MG63 (cell line): ENCODE results near the gene CST8. TPM values are rescaled to one million over a fixed set of nuclear protein-coding genes. Genes with fewer than 3 reads are reported as not detected.

Source experiments
- DNase-seq: peaks from one replicate; pipeline ENCODE4 v3.0.0-alpha.2; 2020
- H3K27me3 ChIP-seq: fragments of 250-450 bp; sonication (Bioruptor Pico); 2 replicates; pipeline ENCODE4 v1.5.1; 2020; ENCODE audit warnings: mild to moderate bottlenecking, moderate library complexity
- H3K36me3 ChIP-seq: fragments of 250-450 bp; sonication (Bioruptor Pico); 2 replicates; pipeline ENCODE4 v1.5.1; 2020; ENCODE audit warnings: mild to moderate bottlenecking, moderate library complexity
- H3K4me3 ChIP-seq: fragments of 250-450 bp; sonication (Bioruptor Pico); 2 replicates; pipeline ENCODE4 v1.5.1; 2020; ENCODE audit warnings: mild to moderate bottlenecking, moderate library complexity
- H3K9me3 ChIP-seq: fragments of 250-450 bp; sonication (Bioruptor Pico); 2 replicates; pipeline ENCODE4 v1.5.1; 2020; ENCODE audit warnings: mild to moderate bottlenecking, moderate library complexity
- total RNA-seq: library from RNA; depleted of rRNA; stranded (reverse); fragments of >200 nt; shearing (Covaris generic); gene quantifications from 2 replicates; pipeline ENCODE4 v1.2.3, GENCODE V29; 2014; ENCODE audit warnings: low replicate concordance; rRNA removed

CST8 gene
- not detected in 2 replicates for total RNA-seq

DNA sequence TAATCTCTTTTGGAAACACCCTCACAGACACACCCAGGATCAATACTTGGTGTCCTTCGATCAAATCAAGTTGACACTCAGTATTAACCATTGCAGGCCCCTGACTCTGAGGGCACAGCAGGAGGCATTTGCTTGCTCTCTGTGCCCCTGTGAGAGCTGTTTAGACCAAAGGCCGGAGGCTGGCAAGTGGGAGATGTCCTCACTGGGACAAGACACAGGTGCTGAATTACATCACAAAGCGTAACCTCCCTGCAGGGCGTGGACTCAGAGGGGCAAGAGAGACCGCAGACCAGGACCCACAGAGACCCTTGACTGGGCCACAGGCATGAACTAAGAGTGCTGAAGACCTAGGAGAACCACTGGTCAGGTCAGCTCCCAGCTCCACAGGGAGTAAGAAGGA, at the start of gene CST8:
TSS of gene CST8 (plus strand) at position 301 of the 400 bp plus-strand sequence. CDS start 551 bp downstream, outside the sequence.
- Histone ChIP-seq H3K4me3 (no peak within 1 kb of the TSS), H3K36me3 (no peaks in the 10 kb centered on the region), H3K9me3 (no peaks in the 10 kb centered on the region), H3K27me3 (no peaks in the 10 kb centered on the region)
- DNase-seq = no peak

GRCh38 chr20:23441850-23442313, 49.0 kb upstream of the CST8 start:
- H3K36me3 ChIP-seq = no peaks in the 10 kb centered on the region
- no peaks in the 10 kb centered on the region for H3K9me3 ChIP-seq
- no peaks in the 10 kb centered on the region for H3K27me3 ChIP-seq
- no peak overlapping the region for H3K4me3 ChIP-seq
- DNase-seq = peak; percentile 29

DNA sequence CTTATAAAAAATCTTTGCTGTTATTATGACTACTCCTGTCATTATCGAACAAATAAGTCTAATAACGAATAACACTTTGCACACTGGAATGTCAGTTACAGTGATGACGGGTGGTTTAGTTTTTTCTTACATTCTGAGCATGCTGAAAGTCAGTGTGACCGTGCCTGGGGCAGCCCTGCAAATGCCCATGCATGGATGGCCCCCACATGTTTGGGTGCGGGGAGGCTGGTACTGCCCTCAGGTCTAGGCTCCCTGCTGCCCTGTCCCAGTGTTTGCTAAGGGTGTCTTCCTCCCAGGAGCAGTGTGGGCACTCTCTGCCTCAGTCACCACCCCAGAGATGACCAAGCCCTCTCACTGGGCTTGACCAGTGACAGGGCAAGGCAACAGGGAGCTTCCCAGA, 48.5 kb upstream of the CST8 start:
- Histone ChIP-seq H3K9me3 (no peaks in the 10 kb centered on the region), H3K27me3 (no peaks in the 10 kb centered on the region), H3K4me3 (no peak overlapping the region), H3K36me3 (no peaks in the 10 kb centered on the region)
- no peak for DNase-seq

DNA sequence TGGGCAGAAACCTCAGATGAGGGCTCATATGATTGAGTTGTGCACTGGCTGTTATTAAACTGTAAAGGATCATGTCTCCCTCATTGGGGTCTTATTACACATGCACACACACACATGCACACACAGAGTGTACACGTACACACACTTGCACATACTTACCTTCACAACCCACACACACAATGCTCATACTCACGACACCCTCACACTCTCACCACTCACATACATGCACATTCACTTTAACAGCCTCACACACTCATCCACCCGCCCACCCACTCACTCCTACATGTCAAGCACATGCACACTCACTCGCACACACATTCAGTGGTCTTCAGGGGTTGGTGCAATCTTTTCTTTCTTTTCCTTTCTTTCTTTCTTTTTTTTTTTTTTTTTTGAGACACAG, 46.1 kb upstream of the CST8 start:
- Histone ChIP-seq H3K9me3 (no peaks in the 10 kb centered on the region), H3K4me3 (no peak overlapping the region), H3K36me3 (no peaks in the 10 kb centered on the region), H3K27me3 (no peaks in the 10 kb centered on the region)
- no peak for DNase-seq

GRCh38 chr20:23445596-23446217, 45.2 kb upstream of the CST8 start:
- Histone ChIP-seq H3K36me3 (no peaks in the 10 kb centered on the region), H3K27me3 (no peaks in the 10 kb centered on the region), H3K9me3 (no peaks in the 10 kb centered on the region), H3K4me3 (no peak overlapping the region)
- DNase-seq = no peak

GRCh38 chr20:23446505-23446904, 44.4 kb upstream of the CST8 start:
- Histone ChIP-seq H3K27me3 (no peaks in the 10 kb centered on the region), H3K9me3 (no peaks in the 10 kb centered on the region), H3K4me3 (no peak overlapping the region), H3K36me3 (no peaks in the 10 kb centered on the region)
- DNase-seq = no peak

- DNase-seq = no peak
- Histone ChIP-seq H3K36me3 (no peaks in the 10 kb centered on the region), H3K4me3 (no peak overlapping the region), H3K27me3 (no peaks in the 10 kb centered on the region), H3K9me3 (no peaks in the 10 kb centered on the region)
Observed at GRCh38 chr20:23448167-23448566, 42.8 kb upstream of the CST8 start.

- Histone ChIP-seq H3K9me3 (no peaks in the 10 kb centered on the region), H3K27me3 (no peaks in the 10 kb centered on the region), H3K4me3 (no peak overlapping the region), H3K36me3 (no peaks in the 10 kb centered on the region)
- no peak for DNase-seq
Observed at GRCh38 chr20:23449421-23449820, 41.5 kb upstream of the CST8 start.

GRCh38 chr20:23450877-23451276, 40.0 kb upstream of the CST8 start:
- Histone ChIP-seq H3K27me3 (no peaks in the 10 kb centered on the region), H3K4me3 (no peak overlapping the region), H3K9me3 (no peaks in the 10 kb centered on the region), H3K36me3 (no peaks in the 10 kb centered on the region)
- no peak for DNase-seq

GRCh38 chr20:23451956-23452487, 38.9 kb upstream of the CST8 start:
- H3K9me3 ChIP-seq = no peaks in the 10 kb centered on the region
- DNase-seq = no peak

DNA sequence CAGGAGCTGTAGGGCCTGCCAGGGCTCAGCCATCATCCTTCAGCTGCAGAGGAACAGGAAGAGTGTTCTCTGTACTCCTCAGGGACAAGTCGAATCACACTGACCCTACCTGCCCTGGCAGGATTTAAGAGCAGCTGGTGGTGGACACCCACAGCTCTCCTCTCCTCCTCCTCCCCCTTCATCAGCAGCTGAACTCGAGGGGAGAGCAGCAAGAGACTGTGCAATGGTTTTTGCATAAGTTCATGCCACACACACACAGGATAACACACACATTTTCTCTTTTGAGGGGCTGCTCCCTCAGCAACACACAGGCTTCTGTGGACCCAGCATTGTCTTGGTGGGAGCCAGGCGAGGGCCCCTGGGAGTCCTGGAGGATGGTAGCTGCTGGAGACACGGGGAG, 38.1 kb upstream of the CST8 start, which contains the start of gene CST11:
TSS of gene CST11 (minus strand) at position 101 of the 400 bp plus-strand sequence. CDS start at position 36, 65 bp downstream.
- H3K4me3 ChIP-seq = no peak within 1 kb of the TSS
- DNase-seq = no peak
- no peaks in the 10 kb centered on the region for H3K36me3 ChIP-seq
- no peaks in the 10 kb centered on the region for H3K9me3 ChIP-seq
- no peaks in the 10 kb centered on the region for H3K27me3 ChIP-seq

More at GRCh38 chr20:23451956-23452487, 38.9 kb upstream of the CST8 start:
- Histone ChIP-seq H3K4me3 (no peak overlapping the region), H3K27me3 (no peaks in the 10 kb centered on the region), H3K36me3 (no peaks in the 10 kb centered on the region)

DNA sequence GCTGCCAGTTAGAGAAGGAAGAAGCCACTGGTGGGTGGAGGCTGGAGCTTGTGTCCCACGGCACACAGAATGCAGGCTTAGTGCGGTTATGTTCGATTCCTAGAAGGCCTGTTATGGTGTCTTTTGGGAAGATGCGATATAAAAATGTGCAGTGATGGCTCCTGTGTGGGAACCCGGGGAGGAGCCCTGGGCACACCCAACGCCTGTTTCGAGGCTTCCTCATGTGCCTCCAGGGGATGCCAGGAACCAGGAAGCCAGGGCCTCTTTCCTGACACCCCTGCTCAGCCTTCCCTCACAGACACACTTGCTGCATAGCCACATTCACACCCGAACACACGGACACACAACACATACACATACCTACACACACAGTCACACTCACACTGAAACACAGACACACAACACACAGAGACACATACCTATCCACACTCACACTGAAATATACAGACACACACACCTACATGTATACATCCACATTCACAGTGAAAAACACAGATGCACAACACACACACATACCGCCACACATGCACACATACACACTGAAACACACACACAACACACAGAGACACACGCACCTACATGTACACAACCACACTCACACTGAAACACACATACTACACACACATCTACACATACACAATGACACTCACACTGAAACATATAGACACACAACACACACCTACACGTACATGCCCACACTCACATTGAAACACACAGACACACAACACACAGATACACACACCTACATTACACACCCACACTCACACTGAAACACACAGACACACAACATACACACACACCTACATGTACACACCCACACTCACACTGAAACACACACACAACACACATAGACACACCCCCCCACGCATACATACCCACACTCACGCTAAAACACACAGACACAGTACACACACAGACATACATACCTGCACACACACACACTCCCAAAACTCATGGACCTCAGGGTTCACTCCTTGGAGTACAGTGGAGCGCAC, 37.1 kb upstream of the CST8 start:
- no peak for DNase-seq
- no peaks in the 10 kb centered on the region for H3K27me3 ChIP-seq

DNA sequence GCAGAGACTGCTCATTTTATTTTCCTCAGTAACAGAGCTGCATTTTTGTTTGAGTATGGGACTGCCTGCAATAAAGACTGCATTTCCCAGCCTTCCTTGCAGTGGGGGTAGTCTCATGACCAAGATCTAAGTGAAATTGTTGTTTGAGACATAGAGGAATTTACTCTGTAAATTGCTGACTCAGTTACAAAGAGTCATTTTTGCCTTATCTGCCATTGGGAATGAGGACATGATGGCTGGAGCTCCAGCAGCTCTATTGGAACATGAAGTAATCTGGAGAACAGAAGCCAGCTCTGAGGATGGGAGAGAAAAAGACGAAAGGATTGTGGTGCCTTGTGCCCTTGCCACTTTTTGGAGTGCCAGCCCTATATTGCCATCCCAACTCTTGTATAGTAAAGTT, 36.1 kb upstream of the CST8 start:
- H3K4me3 ChIP-seq = no peak overlapping the region
- no peaks in the 10 kb centered on the region for H3K9me3 ChIP-seq
- no peaks in the 10 kb centered on the region for H3K36me3 ChIP-seq
- DNase-seq = no peak
- no peaks in the 10 kb centered on the region for H3K27me3 ChIP-seq

More for the DNA sequence above, 37.1 kb upstream of the CST8 start:
- H3K4me3 ChIP-seq = no peak overlapping the region
- no peaks in the 10 kb centered on the region for H3K36me3 ChIP-seq
- H3K9me3 ChIP-seq = no peaks in the 10 kb centered on the region

DNA sequence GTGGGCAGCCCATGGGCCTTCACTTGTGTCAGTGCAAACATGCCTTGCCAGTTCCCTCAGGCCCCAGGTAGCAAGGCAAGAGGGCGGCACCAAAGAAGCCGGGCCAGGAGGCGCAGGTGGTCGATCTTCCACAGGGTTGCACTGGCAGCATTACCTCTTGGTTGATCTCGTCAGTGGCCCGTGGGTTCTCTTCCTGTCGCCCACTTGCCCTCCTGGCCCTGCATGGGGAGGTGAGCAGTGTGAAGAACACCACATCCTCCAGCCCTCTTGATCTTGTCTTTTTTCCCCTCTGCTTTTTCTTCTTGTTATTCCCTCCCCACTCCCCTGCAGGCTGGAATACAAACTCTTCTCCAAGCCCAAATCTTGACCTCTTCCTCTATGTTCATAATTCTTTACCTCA, 35.3 kb upstream of the CST8 start:
- Histone ChIP-seq H3K36me3 (no peaks in the 10 kb centered on the region), H3K9me3 (no peaks in the 10 kb centered on the region), H3K27me3 (no peaks in the 10 kb centered on the region), H3K4me3 (no peak overlapping the region)
- no peak for DNase-seq

DNA sequence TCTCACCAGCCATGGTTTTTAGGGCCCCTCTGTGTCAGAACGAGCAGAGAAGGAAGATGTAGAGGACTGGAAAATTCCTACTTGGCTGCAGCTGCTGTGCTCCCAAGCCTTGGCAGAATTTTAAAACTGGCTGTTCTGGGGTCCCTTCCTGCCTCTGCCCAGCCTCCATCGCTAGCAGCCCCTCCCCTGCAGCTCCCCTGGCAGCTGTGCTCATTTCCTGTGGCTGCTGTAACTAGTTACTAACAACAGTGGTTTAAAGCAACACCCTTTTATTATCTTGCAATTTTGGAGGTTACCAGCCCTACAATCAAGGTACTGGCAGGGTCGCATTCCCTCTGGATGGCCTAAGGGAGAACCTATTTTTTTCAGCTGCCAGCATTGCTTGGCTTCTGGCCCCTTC, 34.5 kb upstream of the CST8 start:
- H3K4me3 ChIP-seq = no peak overlapping the region
- H3K36me3 ChIP-seq = no peaks in the 10 kb centered on the region
- H3K27me3 ChIP-seq = no peaks in the 10 kb centered on the region
- H3K9me3 ChIP-seq = no peaks in the 10 kb centered on the region
- DNase-seq = no peak

- no peak overlapping the region for H3K4me3 ChIP-seq
- no peaks in the 10 kb centered on the region for H3K36me3 ChIP-seq
- DNase-seq = no peak
- H3K27me3 ChIP-seq = no peaks in the 10 kb centered on the region
- H3K9me3 ChIP-seq = no peaks in the 10 kb centered on the region
Observed at GRCh38 chr20:23456873-23457272, 34.0 kb upstream of the CST8 start.

- Histone ChIP-seq H3K4me3 (no peak overlapping the region), H3K36me3 (no peaks in the 10 kb centered on the region), H3K9me3 (no peaks in the 10 kb centered on the region), H3K27me3 (no peaks in the 10 kb centered on the region)
- DNase-seq = no peak
Observed at GRCh38 chr20:23459461-23460150, 31.3 kb upstream of the CST8 start.
